H1 (cell line): ENCODE measurements around the gene P2RY11.

Source experiments
- BACH1 ChIP-seq: IDR thresholded peaks from 2 replicates; pipeline ENCODE4 v1.6.1; 2012; ENCODE audit warnings: low read length, improper control_type of control experiment
- KDM5A ChIP-seq: fragments of 200-600 bp; IDR thresholded peaks from 2 replicates; pipeline ENCODE4 v1.7.1; 2012; ENCODE audit warnings: mild to moderate bottlenecking, low read length, inconsistent platforms, mixed read lengths
- NRF1 ChIP-seq: IDR thresholded peaks from 2 replicates; pipeline ENCODE4 v1.6.1; 2011; ENCODE audit warnings: mild to moderate bottlenecking, low read depth, low read length, improper control_type of control experiment
- RFX5 ChIP-seq: IDR thresholded peaks from 2 replicates; pipeline ENCODE4 v1.6.1; 2011; ENCODE audit warnings: low read depth, low read length, improper control_type of control experiment, borderline replicate concordance
- SUZ12 ChIP-seq: fragments of 200-600 bp; sonication (generic); IDR thresholded peaks from 2 replicates; pipeline ENCODE4 v1.6.1; 2012; ENCODE audit warnings: mild to moderate bottlenecking, inconsistent platforms, low read length, moderate library complexity, mixed read lengths
- TAF1 ChIP-seq: IDR thresholded peaks from 2 replicates; pipeline ENCODE4 v1.6.1; 2011; ENCODE audit warnings: mild to moderate bottlenecking, low read depth, low read length
- TEAD4 ChIP-seq: IDR thresholded peaks from 2 replicates; pipeline ENCODE4 v1.6.1; 2012; ENCODE audit warnings: low read depth, low read length, inconsistent platforms, mixed read lengths
- YY1 ChIP-seq: IDR thresholded peaks from 2 replicates; pipeline ENCODE4 v1.6.1; 2011; ENCODE audit warnings: low read depth, mild to moderate bottlenecking, low read length
- TF ChIP-seq, protein P1 (sequence below), 3 experiments: IDR thresholded peaks; 1 replicate in 2 of 3; 2 replicates in 1 of 3; pipeline versions ENCODE4 v1.5.1 to v1.6.1; 2011; ENCODE audit warnings: low read length in 3 of 3, mild to moderate bottlenecking in 3 of 3, inconsistent platforms in 2 of 3, low read depth in 1 of 3, moderate library complexity in 1 of 3; ENCODE audit not compliant: insufficient read depth in 1 of 3; ENCODE audit errors: control extremely low read depth in 1 of 3
- TF ChIP-seq, protein P2 (sequence below): IDR thresholded peaks from 2 replicates; pipeline ENCODE4 v1.6.1; 2011; ENCODE audit warnings: low read length, improper control_type of control experiment

GRCh38 chr19:10158071-10158470, 46.6 kb downstream of the P2RY11 start:
- TF ChIP-seq TEAD4 (no peak), YY1 (no peak), KDM5A (no peak), NRF1 (no peak), RFX5 (no peak), BACH1 (no peak), SUZ12 (no peak), TAF1 (no peak)
- TF ChIP-seq, protein P1, sequence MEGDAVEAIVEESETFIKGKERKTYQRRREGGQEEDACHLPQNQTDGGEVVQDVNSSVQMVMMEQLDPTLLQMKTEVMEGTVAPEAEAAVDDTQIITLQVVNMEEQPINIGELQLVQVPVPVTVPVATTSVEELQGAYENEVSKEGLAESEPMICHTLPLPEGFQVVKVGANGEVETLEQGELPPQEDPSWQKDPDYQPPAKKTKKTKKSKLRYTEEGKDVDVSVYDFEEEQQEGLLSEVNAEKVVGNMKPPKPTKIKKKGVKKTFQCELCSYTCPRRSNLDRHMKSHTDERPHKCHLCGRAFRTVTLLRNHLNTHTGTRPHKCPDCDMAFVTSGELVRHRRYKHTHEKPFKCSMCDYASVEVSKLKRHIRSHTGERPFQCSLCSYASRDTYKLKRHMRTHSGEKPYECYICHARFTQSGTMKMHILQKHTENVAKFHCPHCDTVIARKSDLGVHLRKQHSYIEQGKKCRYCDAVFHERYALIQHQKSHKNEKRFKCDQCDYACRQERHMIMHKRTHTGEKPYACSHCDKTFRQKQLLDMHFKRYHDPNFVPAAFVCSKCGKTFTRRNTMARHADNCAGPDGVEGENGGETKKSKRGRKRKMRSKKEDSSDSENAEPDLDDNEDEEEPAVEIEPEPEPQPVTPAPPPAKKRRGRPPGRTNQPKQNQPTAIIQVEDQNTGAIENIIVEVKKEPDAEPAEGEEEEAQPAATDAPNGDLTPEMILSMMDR (IDR thresholded peaks at IDR 0.05; ENCODE audit: control extremely low read depth in 1 of 3, insufficient read depth in 1 of 3, low read depth in 1 of 3, low read length in 3 of 3): no peak
- TF ChIP-seq, protein P2, sequence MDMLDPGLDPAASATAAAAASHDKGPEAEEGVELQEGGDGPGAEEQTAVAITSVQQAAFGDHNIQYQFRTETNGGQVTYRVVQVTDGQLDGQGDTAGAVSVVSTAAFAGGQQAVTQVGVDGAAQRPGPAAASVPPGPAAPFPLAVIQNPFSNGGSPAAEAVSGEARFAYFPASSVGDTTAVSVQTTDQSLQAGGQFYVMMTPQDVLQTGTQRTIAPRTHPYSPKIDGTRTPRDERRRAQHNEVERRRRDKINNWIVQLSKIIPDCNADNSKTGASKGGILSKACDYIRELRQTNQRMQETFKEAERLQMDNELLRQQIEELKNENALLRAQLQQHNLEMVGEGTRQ: no peak
